K562 (cell line): ENCODE measurements around the gene TMC5. TPM values are rescaled to one million over a fixed set of nuclear protein-coding genes. Genes with fewer than 3 reads are reported as not detected.

Source experiments
- ATAC-seq: fragments of 200-7000 bp; cut with Tn5 transposase; 3 replicates; pipeline ENCODE4 v1.9.1; 2020; ENCODE audit warnings: moderate library complexity
- BruUV-seq: library from RNA; stranded (reverse); fragments of 400-500 nt; replicated peaks from 2 replicates; lab custom pipeline; 2021; lab: Mats Ljungman, UMichigan
- CTCF ChIA-PET: fragments of 300-600 bp; formaldehyde crosslinking; extraction: SDS; loops from one replicate; lab custom pipeline; 2021; ENCODE audit warnings: low intra/inter-chr PET ratio; lab: Yijun Ruan, JAX
- POLR2A ChIA-PET: fragments of 300-600, 350-650 bp; sonication (Branson Sonifier 250); formaldehyde crosslinking; extraction: SDS; loops from one replicate; lab custom pipeline; 2021; ENCODE audit warnings: antibody characterized with exemption, inconsistent platforms; lab: Yijun Ruan, JAX
- DNase-seq, 4 experiments: peaks; one replicate each; pipeline versions ENCODE4 v3.0.0 to v3.0.0-alpha.2; 2011 to 2018; ENCODE audit warnings: low spot score in 3 of 4, mixed read lengths in 3 of 4; ENCODE audit errors: extremely low read depth in 1 of 4
- FAIRE-seq: peaks from 2 replicates; lab custom pipeline; 2011; peaks lifted over from hg19 to GRCh38; lab: Jason Lieb, UNC
- H2AFZ ChIP-seq: 2 replicates; pipeline ENCODE4 v1.6.0; 2011; ENCODE audit warnings: low read depth, low read length, control low read depth, inconsistent platforms
- H3K27ac ChIP-seq: fragments of 200-600 bp; 3 replicates; pipeline ENCODE4 v1.8.0; 2011; ENCODE audit warnings: low read depth, mild to moderate bottlenecking, control low read depth, inconsistent platforms, low read length, moderate library complexity, mixed read lengths; ENCODE audit errors: extremely low read depth
- H3K27me3 ChIP-seq, 2 experiments: fragments of 300-600 bp in 1 of 2; 2 replicates in 1 of 2; 3 replicates in 1 of 2; pipeline versions ENCODE4 v1.6.0 to v1.8.0; 2011; ENCODE audit warnings: inconsistent platforms in 2 of 2, low read length in 2 of 2, mild to moderate bottlenecking in 1 of 2, mixed read lengths in 1 of 2, moderate library complexity in 1 of 2; ENCODE audit not compliant: control insufficient read depth in 2 of 2, insufficient read depth in 2 of 2
- H3K36me3 ChIP-seq: fragments of 300-600 bp; 3 replicates; pipeline ENCODE4 v1.8.0; 2011; ENCODE audit warnings: mild to moderate bottlenecking, low read length, inconsistent platforms; ENCODE audit not compliant: control insufficient read depth, insufficient read depth
- H3K4me1 ChIP-seq, 2 experiments: fragments of 200-600 bp in 1 of 2; replicated peaks in 1 of 2; 2 replicates in 1 of 2; 3 replicates in 1 of 2; pipeline versions ENCODE4 v1.5.1 to v1.8.0; 2011; ENCODE audit warnings: inconsistent platforms in 2 of 2, low read length in 2 of 2, mild to moderate bottlenecking in 1 of 2, mixed read lengths in 1 of 2, moderate library complexity in 1 of 2; ENCODE audit not compliant: control insufficient read depth in 2 of 2, insufficient read depth in 2 of 2
- H3K4me2 ChIP-seq: 2 replicates; pipeline ENCODE4 v1.6.1; 2011; ENCODE audit warnings: low read length, control low read depth, inconsistent platforms, mixed read lengths; ENCODE audit not compliant: insufficient read depth
- H3K4me3 ChIP-seq: fragments of 200-600 bp; sonication (generic), shearing (Covaris generic); 2 replicates; pipeline ENCODE4 v1.5.1; 2016; ENCODE audit warnings: control low read depth, inconsistent platforms
- H3K79me2 ChIP-seq: fragments of 200-600 bp; 3 replicates; pipeline ENCODE4 v1.8.0; 2011; ENCODE audit warnings: low read length, inconsistent platforms; ENCODE audit not compliant: control insufficient read depth, insufficient read depth
- H3K9ac ChIP-seq, 2 experiments: 2 replicates each; pipeline versions ENCODE4 v1.6.0 to v1.6.1; 2011; ENCODE audit warnings: low read depth in 2 of 2, low read length in 2 of 2, control low read depth in 1 of 2, inconsistent platforms in 1 of 2, mild to moderate bottlenecking in 1 of 2, mixed read lengths in 1 of 2; ENCODE audit not compliant: insufficient read depth in 1 of 2
- H3K9me1 ChIP-seq: one replicate; pipeline ENCODE4 v1.6.0; 2011; ENCODE audit warnings: inconsistent platforms, mild to moderate bottlenecking, low read length, moderate library complexity; ENCODE audit not compliant: control insufficient read depth, insufficient read depth
- H3K9me3 ChIP-seq: replicated peaks from 2 replicates; pipeline ENCODE4 v1.5.1; 2011; ENCODE audit warnings: low read depth, low read length, inconsistent platforms; ENCODE audit not compliant: control insufficient read depth, insufficient read depth
- H4K20me1 ChIP-seq: replicated peaks from 2 replicates; pipeline ENCODE4 v1.6.1; 2011; ENCODE audit warnings: low read length, inconsistent platforms, mixed read lengths; ENCODE audit not compliant: control insufficient read depth, insufficient read depth
- AFF1 ChIP-seq, 2 experiments: fragments of 450-650 bp; IDR thresholded peaks; 2 replicates each; pipeline ENCODE4 v1.6.1; 2018; ENCODE audit warnings: mild to moderate bottlenecking in 2 of 2, low read depth in 1 of 2; ENCODE audit not compliant: partially characterized antibody in 2 of 2
- ARID1B ChIP-seq: fragments of 450-650 bp; IDR thresholded peaks from 2 replicates; pipeline ENCODE4 v1.6.1; 2016; ENCODE audit warnings: antibody characterized with exemption, mild to moderate bottlenecking, inconsistent platforms
- BHLHE40 ChIP-seq: IDR thresholded peaks from 2 replicates; pipeline ENCODE4 v1.6.1; 2011; ENCODE audit warnings: low read length, improper control_type of control experiment
- CREM ChIP-seq: IDR thresholded peaks from 2 replicates; pipeline ENCODE4 v1.6.1; 2014; ENCODE audit warnings: antibody characterized with exemption, low read depth
- DPF2 ChIP-seq: fragments of 450-650 bp; IDR thresholded peaks from 2 replicates; pipeline ENCODE4 v1.6.1; 2016
- HDAC2 ChIP-seq: fragments of 450-650 bp; IDR thresholded peaks from 2 replicates; pipeline ENCODE4 v1.6.1; 2016; ENCODE audit warnings: mild to moderate bottlenecking
- HMBOX1 ChIP-seq: sonication (generic); IDR thresholded peaks from 2 replicates; pipeline ENCODE4 v1.6.1; 2016
- MAZ ChIP-seq, 2 experiments: fragments of 450-650 bp in 1 of 2; sonication (generic) in 1 of 2; formaldehyde crosslinking; IDR thresholded peaks in 1 of 2; conservative IDR thresholded peaks in 1 of 2; 2 replicates each; pipeline versions ENCODE4 v1.4.0 to v1.5.0; 2020; ENCODE audit warnings: mild to moderate bottlenecking in 1 of 2, missing genetic modification reagents in 1 of 2
- NRF1 ChIP-seq, 2 experiments: fragments of 450-650 bp; IDR thresholded peaks in 1 of 2; conservative IDR thresholded peaks in 1 of 2; 2 replicates each; pipeline ENCODE4 v1.6.1; 2014; ENCODE audit warnings: mild to moderate bottlenecking in 2 of 2
- RNF2 ChIP-seq: sonication (generic); IDR thresholded peaks from 2 replicates; pipeline ENCODE4 v1.6.1; 2016
- TEAD4 ChIP-seq, 2 experiments: sonication (generic) in 1 of 2; formaldehyde crosslinking in 1 of 2; IDR thresholded peaks; 2 replicates each; pipeline versions ENCODE4 v1.6.1 to v1.8.0; 2012 to 2022; ENCODE audit warnings: borderline replicate concordance in 1 of 2, inconsistent platforms in 1 of 2, low read length in 1 of 2, mild to moderate bottlenecking in 1 of 2, missing genetic modification reagents in 1 of 2
- ZEB2 ChIP-seq: fragments of 450-650 bp; IDR thresholded peaks from 2 replicates; pipeline ENCODE4 v1.6.1; 2016
- ZNF124 ChIP-seq: sonication (generic); formaldehyde crosslinking; IDR thresholded peaks from 2 replicates; pipeline ENCODE4 v1.8.1; 2022; ENCODE audit warnings: missing genetic modification reagents
- ZNF583 ChIP-seq: fragments of 250-450 bp; sonication (Bioruptor Pico); IDR thresholded peaks from 2 replicates; pipeline ENCODE4 v1.4.0; 2020
- ZNF766 ChIP-seq: fragments of 200-800 bp; sonication (Bioruptor generic); conservative IDR thresholded peaks from 2 replicates; pipeline ENCODE4 v1.6.1; 2016; ENCODE audit warnings: missing genetic modification characterization, missing compliant biosample characterization
- WGBS: fragments of 100-300 bp; shearing (Covaris generic); methylation state at CpG from one replicate; pipeline ENCODE4 v1.1.6; 2016; ENCODE audit warnings: low coverage, mixed read lengths; ENCODE audit not compliant: insufficient coverage; ENCODE audit errors: missing lambda C conversion rate; 5-methylcytosine and 5-hydroxymethylcytosine counted together
- in situ Hi-C: fragments of 300-500 bp; cut with MboI; formaldehyde crosslinking; loops from 4 replicates; pipeline ENCODE4 v1.15.0; 2018; ENCODE audit warnings: inconsistent platforms, mixed read lengths
- intact Hi-C: fragments of 100-400 bp; cut with micrococcal nuclease; formaldehyde crosslinking; loops from 2 replicates; pipeline ENCODE4 v1.14.2; 2022
- polyA plus RNA-seq, 8 experiments: library from polyadenylated mRNA; depleted of rRNA in 4 of 8; stranded (reverse) in 5 of 8; unstranded in 3 of 8; fragments of >200 nt; fragmentation: Nextera tagmentation in 2 of 8; fragmentation: Illumina TruSeq in 1 of 8; extraction: Ambion mirVana in 2 of 8; extraction: Trizol in 1 of 8; gene quantifications; 2 replicates each; pipeline versions ENCODE4 v1.2.1 to v1.2.3, GENCODE V29; 2011 to 2014; ENCODE audit warnings: inconsistent platforms in 1 of 8, missing spikeins in 1 of 8
- total RNA-seq, 7 experiments: library from RNA; depleted of rRNA in 6 of 7; stranded (reverse); fragments of >200 nt in 6 of 7; fragmentation: Illumina TruSeq in 2 of 7; extraction: Trizol in 2 of 7; gene quantifications; 2 replicates each; pipeline versions ENCODE4 v1.2.1 to v1.2.3, GENCODE V29; 2011 to 2021; ENCODE audit warnings: low replicate concordance in 1 of 7

TMC5 gene
- total and polyA plus RNA-seq, 9 of the 15 experiments (the other 6 are each of a cell fraction or from before 2014, with no cell fraction given) = 0.83 to 2.6 (median 1.6) TPM

GRCh38 chr16:19393226-19394111 lies 24.2 kb upstream of the TMC5 start:
- Histone ChIP-seq H4K20me1 (no peaks in the 10 kb centered on the region), H2AFZ (peak overlapping the region; percentile 66), H3K4me3 (no peak overlapping the region), H3K9ac (peak overlapping the region in 1 of 2 experiments; percentile 4; a peak in 1 of 4 replicates), H3K9me1 (no peaks in the 10 kb centered on the region), H3K4me2 (peak overlapping the region; percentile 56; the same call in 1 of the 2 replicates), H3K36me3 (no peaks in the 10 kb centered on the region), H3K9me3 (peaks cover 12% of the 10 kb centered on the region; the same call in 1 of the 2 replicates), H3K27me3 (no peaks in the 10 kb centered on the region), H3K79me2 (no peaks in the 10 kb centered on the region), H3K27ac (peak overlapping the region; percentile 63; the same call in 2 of the 3 replicates), H3K4me1 (peaks cover 0 to 29% of the 10 kb centered on the region in 2 experiments; a peak in 4 of 5 replicates)
- BruUV-seq = no TSS peak
- CTCF ChIA-PET = interaction anchor here (0.9 kb wide), 1 partner anchor 109 kb away, joined by 3 read pairs; no protein-coding TSS in a partner anchor
- POLR2A ChIA-PET = interaction anchor here (0.6 to 1.2 kb wide), 4 partner anchors 13 to 136 kb away, joined by 3 to 4 read pairs (median 4); no protein-coding TSS in a partner anchor
- DNase-seq = peak in 1 of 4 experiments; percentile 76
- no peak for FAIRE-seq
- in situ Hi-C loops = loop anchor here (25.0 kb wide), 1 partner anchor 494 kb away; the partner anchor contains the start of gene GPRC5B
- 26% methylated on average over 13 of the region's 13 CpGs for WGBS
- intact Hi-C loops = loop anchor here (10.0 kb wide), 2 partner anchors 91 to 131 kb away; partner anchors contain the start of genes CCP110 and GDE1
- no peak; the same call in 2 of the 3 replicates for ATAC-seq
- TF ChIP-seq ZNF124 (no peak), RNF2 (peak; percentile 22; the same call in 1 of the 2 replicates), ZNF583 (CRISPR knock-in tag) (no peak), AFF1 (IDR thresholded peaks at IDR 0.05; ENCODE audit: low read depth in 1 of 2, partially characterized antibody in 2 of 2) (peak in 1 of 2 experiments; percentile 48), ZEB2 (peak; percentile 43; the same call in 1 of the 2 replicates), TEAD4 (IDR thresholded peaks at IDR 0.05; ENCODE audit: low read length) (peak; percentile 38; the same call in 1 of the 2 replicates), TEAD4 (CRISPR knock-in tag; IDR thresholded peaks at IDR 0.05; ENCODE audit: borderline replicate concordance) (no peak), ARID1B (peak; percentile 81), CREM (0 out of 2 replicates have a peak, but pooled peaks have one; percentile 22), HDAC2 (peak; percentile 77), MAZ (CRISPR knock-in tag; conservative IDR thresholded peaks at IDR 0.05 in 1 of 2, IDR thresholded peaks at IDR 0.05 in 1 of 2) (peak; percentile 44 to 73; a peak in 3 of 4 replicates), DPF2 (peak; percentile 67), HMBOX1 (peak; percentile 86), BHLHE40 (peak; percentile 16; the same call in 1 of the 2 replicates), ZNF766 (CRISPR knock-in tag) (peak; percentile 36; the same call in 1 of the 2 replicates), NRF1 (conservative IDR thresholded peaks at IDR 0.05 in 1 of 2, IDR thresholded peaks at IDR 0.05 in 1 of 2) (peak; percentile 47 to 57)
